A673 (cell line): ENCODE results near the gene CCNO. TPM values are rescaled to one million over a fixed set of nuclear protein-coding genes. Genes with fewer than 3 reads are reported as not detected.

ENCODE experiments used
- BruUV-seq: library from RNA; stranded (reverse); fragments of 400-500 nt; replicated peaks from 2 replicates; lab custom pipeline; 2021; lab: Mats Ljungman, UMichigan
- CTCF ChIA-PET: fragments of 300-600 bp; sonication (Branson Sonifier 250); formaldehyde crosslinking; loops from one replicate; lab custom pipeline; 2022; ENCODE audit warnings: antibody characterized with exemption; lab: Charles Lee
- POLR2A ChIA-PET: fragments of 300-600 bp; sonication (Branson Sonifier 250); formaldehyde crosslinking; loops from one replicate; lab custom pipeline; 2022; ENCODE audit warnings: antibody characterized with exemption; ENCODE audit not compliant: low non-redundant PET; lab: Charles Lee
- DNase-seq: peaks from one replicate; pipeline ENCODE4 v3.0.0-alpha.2; 2015; ENCODE audit warnings: low spot score
- H3K27ac ChIP-seq: fragments of 200-600 bp; sonication (generic); 2 replicates; pipeline ENCODE4 v1.5.1; 2016; ENCODE audit warnings: mixed run types, low read depth, mild to moderate bottlenecking, mixed read lengths, antibody characterized with exemption, low read length; ENCODE audit not compliant: poor library complexity, severe bottlenecking
- H3K27me3 ChIP-seq: fragments of 200-600 bp; sonication (generic); replicated peaks from 2 replicates; pipeline ENCODE4 v1.6.1; 2017; ENCODE audit warnings: mixed run types, low read depth, mild to moderate bottlenecking, mixed read lengths, antibody characterized with exemption, low read length; ENCODE audit not compliant: insufficient read depth, poor library complexity
- H3K36me3 ChIP-seq: fragments of 200-600 bp; sonication (generic); 2 replicates; pipeline ENCODE4 v1.6.1; 2016; ENCODE audit warnings: mixed run types, mild to moderate bottlenecking, mixed read lengths, antibody characterized with exemption, low read length; ENCODE audit not compliant: insufficient read depth, poor library complexity, severe bottlenecking
- H3K4me1 ChIP-seq: fragments of 200-600 bp; sonication (generic); 2 replicates; pipeline ENCODE4 v1.6.1; 2017; ENCODE audit warnings: mixed run types, mild to moderate bottlenecking, mixed read lengths, antibody characterized with exemption, low read length; ENCODE audit not compliant: insufficient read depth, poor library complexity, severe bottlenecking
- H3K4me3 ChIP-seq: fragments of 200-600 bp; sonication (generic); 2 replicates; pipeline ENCODE4 v1.5.1; 2016; ENCODE audit warnings: low read depth, mixed run types, mild to moderate bottlenecking, mixed read lengths, low read length; ENCODE audit not compliant: poor library complexity, severe bottlenecking
- H3K9me3 ChIP-seq: fragments of 200-600 bp; sonication (generic); 2 replicates; pipeline ENCODE4 v1.6.1; 2016; ENCODE audit warnings: mixed run types, low read depth, mild to moderate bottlenecking, mixed read lengths, antibody characterized with exemption, low read length; ENCODE audit not compliant: poor library complexity, severe bottlenecking
- CTCF ChIP-seq: fragments of 300-800, 200-600 bp; sonication (generic); conservative IDR thresholded peaks from 2 replicates; pipeline ENCODE4 v1.5.1; 2017; ENCODE audit warnings: low read depth, mild to moderate bottlenecking, antibody characterized with exemption, low read length, moderate library complexity, mixed read lengths
- EZH2 ChIP-seq: fragments of 200-600 bp; sonication (generic); IDR thresholded peaks from 2 replicates; pipeline ENCODE4 v1.6.1; 2017; ENCODE audit warnings: borderline replicate concordance, low read depth, mild to moderate bottlenecking, mixed read lengths, antibody characterized with exemption, low read length; ENCODE audit not compliant: poor library complexity, severe bottlenecking
- intact Hi-C: fragments of 100-400 bp; cut with micrococcal nuclease; formaldehyde crosslinking; loops from one replicate; pipeline ENCODE4 v1.10.0; 2022; ENCODE audit not compliant: unreplicated experiment
- total RNA-seq: library from RNA; stranded (reverse); gene quantifications from 2 replicates; pipeline ENCODE4 v1.2.3, GENCODE V29; 2021

Gene CCNO
- total RNA-seq, 1 experiment from 2014 or later, result 2.1 TPM

GRCh38 chr5:55276771-55277170 is 43.4 kb upstream of the CCNO start:
- ChIA-PET CTCF (no interaction called here), POLR2A (no interaction called here)
- no peaks in the 10 kb centered on the region for H3K27me3 ChIP-seq
- BruUV-seq, result no TSS peak
- TF ChIP-seq CTCF, result no peak
- no peak for TF ChIP-seq EZH2
- H3K27ac ChIP-seq, result no peak overlapping the region
- no peak for DNase-seq
- H3K4me1 ChIP-seq, result no peaks in the 10 kb centered on the region
- H3K9me3 ChIP-seq, result no peaks in the 10 kb centered on the region
- peaks cover 47% of the 10 kb centered on the region for H3K36me3 ChIP-seq
- intact Hi-C loops, result no loop called here
- H3K4me3 ChIP-seq, result no peak overlapping the region

GRCh38 chr5:55258339-55258738 is 24.9 kb upstream of the CCNO start:
- DNase-seq, result no peak
- BruUV-seq, result no TSS peak

GRCh38 chr5:55254802-55255201 is 21.4 kb upstream of the CCNO start:
- Histone ChIP-seq H3K27me3 (no peaks in the 10 kb centered on the region), H3K36me3 (peaks cover 8% of the 10 kb centered on the region), H3K9me3 (no peaks in the 10 kb centered on the region), H3K4me1 (no peaks in the 10 kb centered on the region), H3K27ac (no peak overlapping the region), H3K4me3 (no peak overlapping the region)
- no peak for DNase-seq
- intact Hi-C loops, result no loop called here
- no TSS peak for BruUV-seq
- CTCF ChIA-PET, result no interaction called here
- TF ChIP-seq EZH2 (no peak), CTCF (no peak)
- POLR2A ChIA-PET, result no interaction called here

More at GRCh38 chr5:55258339-55258738, 24.9 kb upstream of the CCNO start:
- TF ChIP-seq EZH2 (no peak), CTCF (no peak)
- Histone ChIP-seq H3K27ac (no peak overlapping the region), H3K36me3 (peaks cover 29% of the 10 kb centered on the region), H3K4me3 (no peak overlapping the region), H3K27me3 (no peaks in the 10 kb centered on the region), H3K9me3 (no peaks in the 10 kb centered on the region), H3K4me1 (no peaks in the 10 kb centered on the region)
- ChIA-PET POLR2A (no interaction called here), CTCF (no interaction called here)
- intact Hi-C loops, result no loop called here
